K562 (cell line): ENCODE results near the gene MYOM1. TPM values are rescaled to one million over a fixed set of nuclear protein-coding genes. Genes with fewer than 3 reads are reported as not detected.

Experiments used
- ATAC-seq: fragments of 200-7000 bp; cut with Tn5 transposase; 3 replicates; pipeline ENCODE4 v1.9.1; 2020; ENCODE audit warnings: moderate library complexity
- BruUV-seq: library from RNA; stranded (reverse); fragments of 400-500 nt; replicated peaks from 2 replicates; lab custom pipeline; 2021; lab: Mats Ljungman, UMichigan
- CTCF ChIA-PET: fragments of 300-600 bp; formaldehyde crosslinking; extraction: SDS; loops from one replicate; lab custom pipeline; 2021; ENCODE audit warnings: low intra/inter-chr PET ratio; lab: Yijun Ruan, JAX
- POLR2A ChIA-PET: fragments of 300-600, 350-650 bp; sonication (Branson Sonifier 250); formaldehyde crosslinking; extraction: SDS; loops from one replicate; lab custom pipeline; 2021; ENCODE audit warnings: antibody characterized with exemption, inconsistent platforms; lab: Yijun Ruan, JAX
- DNase-seq, 4 experiments: peaks; one replicate each; pipeline versions ENCODE4 v3.0.0 to v3.0.0-alpha.2; 2011 to 2018; ENCODE audit warnings: low spot score in 3 of 4, mixed read lengths in 3 of 4; ENCODE audit errors: extremely low read depth in 1 of 4
- FAIRE-seq: peaks from 2 replicates; lab custom pipeline; 2011; peaks lifted over from hg19 to GRCh38; lab: Jason Lieb, UNC
- H2AFZ ChIP-seq: 2 replicates; pipeline ENCODE4 v1.6.0; 2011; ENCODE audit warnings: low read depth, low read length, control low read depth, inconsistent platforms
- H3K27ac ChIP-seq: fragments of 200-600 bp; 3 replicates; pipeline ENCODE4 v1.8.0; 2011; ENCODE audit warnings: low read depth, mild to moderate bottlenecking, control low read depth, inconsistent platforms, low read length, moderate library complexity, mixed read lengths; ENCODE audit errors: extremely low read depth
- H3K27me3 ChIP-seq, 2 experiments: fragments of 300-600 bp in 1 of 2; 2 replicates in 1 of 2; 3 replicates in 1 of 2; pipeline versions ENCODE4 v1.6.0 to v1.8.0; 2011; ENCODE audit warnings: inconsistent platforms in 2 of 2, low read length in 2 of 2, mild to moderate bottlenecking in 1 of 2, mixed read lengths in 1 of 2, moderate library complexity in 1 of 2; ENCODE audit not compliant: control insufficient read depth in 2 of 2, insufficient read depth in 2 of 2
- H3K36me3 ChIP-seq: fragments of 300-600 bp; 3 replicates; pipeline ENCODE4 v1.8.0; 2011; ENCODE audit warnings: mild to moderate bottlenecking, low read length, inconsistent platforms; ENCODE audit not compliant: control insufficient read depth, insufficient read depth
- H3K4me1 ChIP-seq, 2 experiments: fragments of 200-600 bp in 1 of 2; replicated peaks in 1 of 2; 2 replicates in 1 of 2; 3 replicates in 1 of 2; pipeline versions ENCODE4 v1.5.1 to v1.8.0; 2011; ENCODE audit warnings: inconsistent platforms in 2 of 2, low read length in 2 of 2, mild to moderate bottlenecking in 1 of 2, mixed read lengths in 1 of 2, moderate library complexity in 1 of 2; ENCODE audit not compliant: control insufficient read depth in 2 of 2, insufficient read depth in 2 of 2
- H3K4me2 ChIP-seq: 2 replicates; pipeline ENCODE4 v1.6.1; 2011; ENCODE audit warnings: low read length, control low read depth, inconsistent platforms, mixed read lengths; ENCODE audit not compliant: insufficient read depth
- H3K4me3 ChIP-seq: fragments of 200-600 bp; sonication (generic), shearing (Covaris generic); 2 replicates; pipeline ENCODE4 v1.5.1; 2016; ENCODE audit warnings: control low read depth, inconsistent platforms
- H3K79me2 ChIP-seq: fragments of 200-600 bp; 3 replicates; pipeline ENCODE4 v1.8.0; 2011; ENCODE audit warnings: low read length, inconsistent platforms; ENCODE audit not compliant: control insufficient read depth, insufficient read depth
- H3K9ac ChIP-seq, 2 experiments: 2 replicates each; pipeline versions ENCODE4 v1.6.0 to v1.6.1; 2011; ENCODE audit warnings: low read depth in 2 of 2, low read length in 2 of 2, control low read depth in 1 of 2, inconsistent platforms in 1 of 2, mild to moderate bottlenecking in 1 of 2, mixed read lengths in 1 of 2; ENCODE audit not compliant: insufficient read depth in 1 of 2
- H3K9me1 ChIP-seq: one replicate; pipeline ENCODE4 v1.6.0; 2011; ENCODE audit warnings: inconsistent platforms, mild to moderate bottlenecking, low read length, moderate library complexity; ENCODE audit not compliant: control insufficient read depth, insufficient read depth
- H3K9me3 ChIP-seq: replicated peaks from 2 replicates; pipeline ENCODE4 v1.5.1; 2011; ENCODE audit warnings: low read depth, low read length, inconsistent platforms; ENCODE audit not compliant: control insufficient read depth, insufficient read depth
- H4K20me1 ChIP-seq: replicated peaks from 2 replicates; pipeline ENCODE4 v1.6.1; 2011; ENCODE audit warnings: low read length, inconsistent platforms, mixed read lengths; ENCODE audit not compliant: control insufficient read depth, insufficient read depth
- FOXJ2 ChIP-seq: fragments of 200-800 bp; sonication (Bioruptor generic); IDR thresholded peaks from 2 replicates; pipeline ENCODE4 v1.6.1; 2016; ENCODE audit warnings: missing genetic modification characterization, missing compliant biosample characterization
- PBX2 ChIP-seq, 2 experiments: IDR thresholded peaks in 1 of 2; conservative IDR thresholded peaks in 1 of 2; 2 replicates each; pipeline ENCODE4 v1.6.1; 2016; ENCODE audit warnings: low read depth in 2 of 2, mild to moderate bottlenecking in 1 of 2, missing compliant biosample characterization in 1 of 2, missing genetic modification characterization in 1 of 2, moderate library complexity in 1 of 2
- WGBS: fragments of 100-300 bp; shearing (Covaris generic); methylation state at CpG from one replicate; pipeline ENCODE4 v1.1.6; 2016; ENCODE audit warnings: low coverage, mixed read lengths; ENCODE audit not compliant: insufficient coverage; ENCODE audit errors: missing lambda C conversion rate; 5-methylcytosine and 5-hydroxymethylcytosine counted together
- in situ Hi-C: fragments of 300-500 bp; cut with MboI; formaldehyde crosslinking; loops from 4 replicates; pipeline ENCODE4 v1.15.0; 2018; ENCODE audit warnings: inconsistent platforms, mixed read lengths
- intact Hi-C: fragments of 100-400 bp; cut with micrococcal nuclease; formaldehyde crosslinking; loops from 2 replicates; pipeline ENCODE4 v1.14.2; 2022
- polyA plus RNA-seq, 8 experiments: library from polyadenylated mRNA; depleted of rRNA in 4 of 8; stranded (reverse) in 5 of 8; unstranded in 3 of 8; fragments of >200 nt; fragmentation: Nextera tagmentation in 2 of 8; fragmentation: Illumina TruSeq in 1 of 8; extraction: Ambion mirVana in 2 of 8; extraction: Trizol in 1 of 8; gene quantifications; 2 replicates each; pipeline versions ENCODE4 v1.2.1 to v1.2.3, GENCODE V29; 2011 to 2014; ENCODE audit warnings: inconsistent platforms in 1 of 8, missing spikeins in 1 of 8
- total RNA-seq, 7 experiments: library from RNA; depleted of rRNA in 6 of 7; stranded (reverse); fragments of >200 nt in 6 of 7; fragmentation: Illumina TruSeq in 2 of 7; extraction: Trizol in 2 of 7; gene quantifications; 2 replicates each; pipeline versions ENCODE4 v1.2.1 to v1.2.3, GENCODE V29; 2011 to 2021; ENCODE audit warnings: low replicate concordance in 1 of 7

MYOM1 gene
- total and polyA plus RNA-seq, 9 of the 15 experiments (the other 6 are each of a cell fraction or from before 2014, with no cell fraction given) = 0.01 to 0.62 (median 0.25) TPM

GRCh38 chr18:3102983-3103382 is 116.8 kb downstream of the MYOM1 start:
- Histone ChIP-seq H3K9me3 (no peaks in the 10 kb centered on the region), H2AFZ (no peak overlapping the region), H3K36me3 (no peaks in the 10 kb centered on the region), H3K4me3 (no peak overlapping the region), H3K4me1 (no peaks in the 10 kb centered on the region), H3K9ac (no peak overlapping the region), H3K4me2 (no peak overlapping the region), H4K20me1 (no peaks in the 10 kb centered on the region), H3K9me1 (no peaks in the 10 kb centered on the region), H3K79me2 (no peaks in the 10 kb centered on the region)
- CTCF ChIA-PET = no interaction called here
- no peak for FAIRE-seq
- no TSS peak for BruUV-seq
- 50% methylated on average over 1 of the region's 1 CpG for WGBS
- intact Hi-C loops = no loop called here
- no peak for DNase-seq
- in situ Hi-C loops = no loop called here
- TF ChIP-seq FOXJ2 (no peak), PBX2 (CRISPR knock-in tag; IDR thresholded peaks at IDR 0.05; ENCODE audit: low read depth) (no peak), PBX2 (tag; conservative IDR thresholded peaks at IDR 0.05; ENCODE audit: low read depth) (peak; percentile 27; the same call in 1 of the 2 replicates)
- TF ChIP-seq, all 486 proteins: peak for 1
- POLR2A ChIA-PET = interaction anchor here (0.8 to 0.9 kb wide), 2 partner anchors 15 to 423 kb away, joined by 3 read pairs; no protein-coding TSS in a partner anchor
- H3K27me3 ChIP-seq = peaks cover 4 to 10% of the 10 kb centered on the region in 2 experiments; a peak in 3 of 5 replicates
- no peak for ATAC-seq
- H3K27ac ChIP-seq = no peak overlapping the region
